Measurements from ENCODE around the gene KRTAP20-3. TPM values are rescaled to one million over a fixed set of nuclear protein-coding genes. Genes with fewer than 3 reads are reported as not detected.

KRTAP20-3 gene
- total RNA-seq = not detected in 2 replicates

DNA sequence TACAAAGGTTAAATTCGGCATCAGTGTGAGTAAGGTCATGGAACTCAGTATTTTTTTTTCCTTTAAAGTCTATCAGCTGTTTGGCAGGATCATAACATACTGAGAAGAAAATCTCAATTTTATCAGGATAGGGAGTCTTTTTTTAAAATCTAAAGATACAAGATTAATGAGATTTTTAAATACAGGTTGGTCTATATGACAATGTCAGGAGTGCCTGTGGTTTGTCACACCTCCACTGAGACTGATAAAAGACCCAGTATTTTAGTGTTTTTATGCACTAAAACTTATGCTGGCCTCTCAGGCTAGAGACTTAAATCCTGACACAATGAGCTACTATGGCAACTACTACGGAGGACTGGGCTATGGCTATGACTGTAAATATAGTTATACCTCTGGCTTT is at the start of gene KRTAP20-3:
Gene KRTAP20-3 (plus strand): TSS at position 301 of the 400 bp plus-strand sequence.
- DNase-seq (ENCODE audit: low read depth in 2 of 2) = no peak

GRCh38 chr21:30598802-30599201 is 43.9 kb upstream of the KRTAP20-3 start, which contains the start of gene KRTAP6-2:
Gene KRTAP6-2 (minus strand): TSS chr21:30598902. CDS start chr21:30598874, 28 bp downstream.
- no peak for DNase-seq (ENCODE audit: low read depth in 2 of 2)

- DNase-seq (ENCODE audit: low read depth in 2 of 2) = no peak
Observed at GRCh38 chr21:30600787-30601186, 41.9 kb upstream of the KRTAP20-3 start, which contains the start of gene KRTAP22-1. Gene KRTAP22-1 (plus strand): TSS chr21:30601087.

DNA sequence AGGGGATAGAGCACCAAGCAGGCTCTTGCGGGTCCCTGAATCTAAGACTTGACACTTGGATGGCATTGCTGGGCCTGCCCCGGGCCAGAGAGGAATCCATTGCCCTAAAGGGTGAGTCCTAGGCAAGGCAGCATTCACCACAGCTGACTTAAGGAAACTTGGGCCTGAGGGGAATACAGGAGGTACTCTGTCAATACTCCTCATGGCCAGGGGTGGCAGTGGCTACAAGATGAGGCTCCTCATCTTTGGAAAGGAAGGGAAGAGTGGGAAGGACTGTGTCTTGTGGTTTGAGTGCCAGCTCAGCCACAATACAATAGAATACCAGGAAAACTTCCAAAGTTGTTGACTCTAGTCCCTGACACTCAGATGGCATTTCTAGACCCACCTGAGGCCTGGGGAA is 36.7 kb upstream of the KRTAP20-3 start:
- no peak for DNase-seq (ENCODE audit: low read depth in 2 of 2)

DNA sequence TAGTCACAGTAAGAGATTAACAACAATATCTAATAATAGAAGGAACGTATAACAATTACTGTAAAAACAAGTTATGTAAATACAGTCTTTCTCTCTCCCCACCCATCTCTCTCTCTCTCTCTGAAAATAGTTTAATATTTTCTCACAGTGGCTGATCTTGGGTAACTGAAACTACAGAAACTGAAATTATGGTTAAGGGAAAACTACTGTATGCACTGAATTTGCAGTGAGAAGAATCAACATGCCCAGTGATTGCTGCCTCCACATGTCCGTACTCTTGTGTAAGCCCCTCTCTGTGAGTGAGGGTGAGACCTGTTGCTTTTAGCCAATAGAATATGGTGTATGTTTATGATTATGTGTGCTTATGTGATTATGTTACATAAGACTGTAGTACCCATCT is 30.5 kb upstream of the KRTAP20-3 start:
- no peak for DNase-seq (ENCODE audit: low read depth in 2 of 2)

- DNase-seq (ENCODE audit: low read depth in 2 of 2) = no peak
Observed at GRCh38 chr21:30613836-30614235, 28.8 kb upstream of the KRTAP20-3 start, which contains the start of gene KRTAP6-1. Gene KRTAP6-1 (minus strand): TSS chr21:30613930. CDS start chr21:30613904, 26 bp downstream.

DNA sequence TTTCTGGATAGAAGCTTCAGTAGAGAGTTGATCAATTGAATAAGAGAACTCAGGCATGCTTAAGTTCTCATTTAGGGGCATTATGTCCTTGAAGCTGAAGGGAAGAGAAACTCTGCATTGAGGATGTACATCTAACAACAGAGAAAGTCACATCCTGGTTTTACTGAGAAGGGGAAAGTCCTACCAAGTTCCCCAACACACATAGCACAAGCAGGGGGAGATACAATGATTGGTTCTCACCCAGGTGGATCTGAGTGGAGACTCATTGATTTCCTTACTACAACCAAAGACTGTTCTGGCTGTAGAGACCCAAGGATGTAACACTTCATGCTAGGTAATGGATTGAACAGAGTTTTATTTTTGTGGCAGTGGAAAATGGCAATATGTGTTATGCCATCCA is 27.5 kb upstream of the KRTAP20-3 start:
- DNase-seq (ENCODE audit: low read depth in 2 of 2) = no peak

- no peak for DNase-seq (ENCODE audit: low read depth in 2 of 2)
Observed at GRCh38 chr21:30616125-30616524, 26.5 kb upstream of the KRTAP20-3 start, which contains the start of gene KRTAP20-1. Gene KRTAP20-1 (plus strand): TSS chr21:30616425. CDS start chr21:30616455, 30 bp downstream.

DNA sequence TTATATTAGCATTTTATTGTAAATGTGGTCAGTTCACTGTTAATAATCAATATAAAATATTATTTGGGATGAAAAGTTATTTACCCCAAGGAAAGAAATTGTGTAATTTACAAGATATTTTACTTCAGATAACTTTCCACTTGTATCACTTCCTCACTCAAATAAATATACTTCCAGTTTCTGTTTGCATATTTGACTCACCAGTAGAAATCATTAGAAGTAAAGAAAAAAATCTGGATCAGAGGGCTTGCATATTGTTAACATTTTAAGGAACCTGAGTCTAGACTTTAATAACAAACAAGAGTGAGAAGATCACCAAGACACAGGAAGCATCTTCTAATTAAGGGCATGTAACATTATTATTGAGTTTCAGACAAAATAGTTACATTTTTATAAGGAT is 22.6 kb upstream of the KRTAP20-3 start:
- no peak for DNase-seq (ENCODE audit: low read depth in 2 of 2)

DNA sequence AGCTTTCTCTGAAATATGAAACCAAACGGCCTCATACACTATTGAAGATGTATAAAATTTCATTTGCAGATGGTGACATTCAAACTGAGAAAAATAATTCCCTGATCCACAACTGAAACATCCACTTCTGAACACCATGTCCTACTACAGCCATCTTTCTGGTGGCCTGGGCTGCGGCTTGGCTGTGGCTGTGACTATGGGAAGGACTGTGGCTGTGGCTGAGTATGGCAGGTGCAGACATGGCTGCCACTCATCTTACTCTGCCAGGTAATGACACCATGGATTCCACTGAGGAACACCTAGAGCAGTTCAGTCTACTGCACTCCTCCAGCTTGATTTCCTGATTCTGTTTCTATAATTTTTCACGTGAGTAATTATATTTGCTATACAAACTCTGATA is 22.1 kb upstream of the KRTAP20-3 start, which contains the start of gene KRTAP20-4:
Gene KRTAP20-4 (plus strand): TSS at position 106 of the 400 bp plus-strand sequence.
- DNase-seq (ENCODE audit: low read depth in 2 of 2) = no peak

DNA sequence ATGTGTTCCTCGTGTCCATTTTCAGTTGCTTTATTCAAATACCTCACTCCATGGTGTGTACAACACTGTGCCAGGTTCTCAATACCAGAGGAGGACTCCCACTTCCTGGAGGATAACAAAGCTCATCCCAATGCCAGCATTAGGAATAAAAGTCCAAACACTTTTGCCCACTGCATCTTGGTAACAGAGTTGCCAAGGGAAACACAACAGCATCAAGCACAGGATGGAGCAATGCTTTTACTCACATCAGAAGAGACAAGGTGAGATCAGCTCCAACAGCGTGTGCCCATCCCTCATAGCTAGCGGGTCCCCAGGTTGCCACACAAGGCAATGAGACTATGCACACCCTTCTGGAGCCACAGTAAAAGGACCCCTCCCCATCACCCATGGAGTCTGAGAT is 19.3 kb upstream of the KRTAP20-3 start:
- DNase-seq (ENCODE audit: low read depth in 2 of 2) = no peak

DNA sequence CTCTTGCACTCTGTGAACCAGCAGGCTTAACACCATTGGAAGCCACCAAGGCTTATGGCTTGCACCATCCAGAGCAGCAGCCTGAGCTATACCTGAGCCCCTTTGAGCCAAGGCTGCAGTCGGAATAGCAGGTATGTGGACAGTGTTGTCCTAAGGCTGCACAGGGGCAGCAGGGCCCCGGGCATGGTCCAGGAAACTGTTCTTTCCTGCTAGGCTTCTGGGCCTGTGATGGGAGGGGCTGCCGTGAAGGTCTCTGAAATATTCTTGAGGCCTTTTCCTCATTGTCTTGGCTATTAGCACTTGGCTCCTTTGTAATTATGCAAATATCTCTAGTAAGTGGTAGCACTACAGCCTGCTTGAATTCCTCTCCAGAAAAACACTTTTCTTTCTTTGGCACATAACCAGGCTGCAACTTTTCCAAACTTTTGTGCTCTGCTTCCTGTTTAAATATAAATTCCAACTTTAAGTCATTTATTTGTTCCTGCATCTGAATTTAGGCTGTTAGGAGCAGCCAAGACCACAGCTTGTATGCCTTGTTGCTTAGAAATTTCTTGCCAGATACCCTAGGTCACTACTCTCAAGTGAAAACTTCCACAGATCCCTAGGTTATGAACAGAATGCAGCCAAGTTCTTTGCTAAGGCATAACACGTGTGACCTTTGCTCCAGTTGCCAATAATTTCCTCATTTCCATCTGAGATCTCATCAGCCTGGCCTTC is 17.1 kb upstream of the KRTAP20-3 start:
- no peak for DNase-seq (ENCODE audit: low read depth in 2 of 2)

- DNase-seq (ENCODE audit: low read depth in 2 of 2) = no peak
Observed at GRCh38 chr21:30628109-30628508, 14.6 kb upstream of the KRTAP20-3 start.

GRCh38 chr21:30629200-30629599 is 13.5 kb upstream of the KRTAP20-3 start:
- no peak for DNase-seq (ENCODE audit: low read depth in 2 of 2)

GRCh38 chr21:30634906-30635305 is 7.8 kb upstream of the KRTAP20-3 start, which contains the start of gene KRTAP20-2:
Gene KRTAP20-2 (plus strand): TSS chr21:30635206. CDS start chr21:30635264, 58 bp downstream.
- DNase-seq (ENCODE audit: low read depth in 2 of 2) = no peak

DNA sequence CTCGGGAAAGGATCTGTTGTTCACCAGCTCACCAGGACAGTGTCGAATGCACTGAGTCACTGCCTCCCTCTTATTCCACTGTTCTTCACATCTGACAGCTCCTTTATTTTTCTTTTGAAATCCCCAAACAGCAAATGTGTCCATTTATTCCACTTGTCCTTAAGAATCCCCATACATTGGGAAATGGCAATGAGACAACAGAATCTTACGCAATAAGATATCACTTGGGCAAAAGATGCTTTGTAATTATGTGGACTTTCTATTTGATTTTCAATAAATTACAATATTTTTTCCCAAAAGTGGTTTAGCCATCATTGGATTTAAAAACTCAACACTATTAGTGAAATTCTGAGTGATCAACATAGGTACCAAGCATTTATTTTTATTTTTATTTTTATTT is 4.0 kb upstream of the KRTAP20-3 start:
- no peak for DNase-seq (ENCODE audit: low read depth in 2 of 2)

GRCh38 chr21:30646904-30647414 is 4.3 kb downstream of the KRTAP20-3 start:
- DNase-seq (ENCODE audit: low read depth in 2 of 2) = no peak

DNA sequence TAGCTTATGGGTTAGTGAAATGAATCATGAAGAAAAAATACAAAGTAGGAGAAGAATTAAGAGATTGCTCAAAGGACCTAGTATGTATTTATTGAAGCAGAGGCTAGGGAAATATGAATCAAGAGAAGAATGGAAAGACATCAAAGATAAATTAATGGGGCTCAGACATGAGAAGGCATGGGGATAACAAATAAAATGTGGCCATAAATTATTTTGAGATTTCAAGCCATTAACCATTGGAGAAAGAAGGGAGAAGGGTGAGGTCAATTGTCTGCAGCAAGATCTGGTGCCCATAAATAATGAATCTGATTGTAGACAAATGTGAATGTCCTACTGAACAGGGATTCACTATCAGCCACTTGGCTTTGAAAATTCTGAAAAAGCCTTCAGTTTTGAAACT is 10.2 kb downstream of the KRTAP20-3 start:
- no peak for DNase-seq (ENCODE audit: low read depth in 2 of 2)

- no peak for DNase-seq (ENCODE audit: low read depth in 2 of 2)
Observed at GRCh38 chr21:30668776-30669175, 26.1 kb downstream of the KRTAP20-3 start.

DNA sequence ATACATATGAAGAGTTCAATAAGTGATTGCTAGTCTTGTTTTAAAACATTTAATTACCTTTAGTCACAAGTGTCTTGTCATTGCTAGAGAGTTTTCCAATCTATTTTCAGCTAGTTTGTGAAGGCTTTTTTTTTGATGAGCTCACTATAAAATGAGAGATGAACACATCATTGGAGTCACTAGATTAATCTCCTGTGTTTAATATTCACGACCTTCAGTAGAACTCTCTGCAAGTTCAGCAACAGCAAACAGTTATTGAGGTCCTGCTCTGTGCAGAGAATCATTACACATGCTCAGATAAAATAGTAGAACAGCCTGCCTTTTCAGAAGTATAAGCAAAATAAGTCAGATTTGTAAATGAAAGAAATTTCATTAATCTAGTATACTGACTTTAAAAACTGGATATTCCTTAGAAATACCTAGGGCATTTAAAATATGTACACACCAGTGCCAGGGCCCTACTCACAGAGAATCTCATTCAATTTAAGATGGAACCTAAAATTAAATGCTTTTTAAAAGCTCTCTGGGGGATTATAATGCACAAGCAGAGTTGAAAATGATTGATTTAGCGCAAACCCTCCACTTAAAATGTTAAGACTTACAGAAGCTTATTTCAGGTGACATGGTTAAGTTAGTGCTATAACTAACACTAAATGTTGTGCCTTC is 30.5 kb downstream of the KRTAP20-3 start:
- DNase-seq (ENCODE audit: low read depth in 2 of 2) = no peak

DNA sequence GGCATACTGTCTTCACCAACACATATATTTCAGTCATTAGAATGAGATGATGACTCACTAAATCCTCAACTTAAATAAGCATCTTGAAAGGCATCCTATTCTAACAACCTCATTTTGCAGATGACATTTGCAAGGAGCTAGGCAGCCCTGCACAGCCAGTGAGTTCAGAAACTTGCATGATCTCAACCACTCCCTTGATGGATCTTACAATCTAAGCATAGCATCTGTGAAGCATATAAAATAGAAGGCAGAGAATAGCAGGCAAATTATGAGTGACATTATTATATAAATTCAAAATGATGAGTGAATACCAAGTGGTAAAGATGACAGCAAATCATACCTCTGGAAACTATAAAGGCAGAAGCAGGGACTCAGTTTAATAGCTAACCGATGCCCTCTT is 31.6 kb downstream of the KRTAP20-3 start:
- no peak for DNase-seq (ENCODE audit: low read depth in 2 of 2)

- DNase-seq (ENCODE audit: low read depth in 2 of 2) = no peak
Observed at GRCh38 chr21:30676737-30677136, 34.1 kb downstream of the KRTAP20-3 start.

Data from lung microvascular endothelial cell (primary cell).